A549 treated with ZK216348 at 1 μM for 4 hours (cell line): ENCODE data around the gene GUCY2C. TPM values are rescaled to one million over a fixed set of nuclear protein-coding genes. Genes with fewer than 3 reads are reported as not detected.

Source experiments
- total RNA-seq: library from RNA; stranded (reverse); fragments of 200-300 nt; extraction: Qiagen RNA extraction; gene quantifications from 5 replicates; pipeline ENCODE4 v1.2.3, GENCODE V29; 2022; ENCODE audit warnings: low read depth

The GUCY2C gene
- total RNA-seq: 0.12 TPM in 1 of 5 replicates, not detected in the others

DNA sequence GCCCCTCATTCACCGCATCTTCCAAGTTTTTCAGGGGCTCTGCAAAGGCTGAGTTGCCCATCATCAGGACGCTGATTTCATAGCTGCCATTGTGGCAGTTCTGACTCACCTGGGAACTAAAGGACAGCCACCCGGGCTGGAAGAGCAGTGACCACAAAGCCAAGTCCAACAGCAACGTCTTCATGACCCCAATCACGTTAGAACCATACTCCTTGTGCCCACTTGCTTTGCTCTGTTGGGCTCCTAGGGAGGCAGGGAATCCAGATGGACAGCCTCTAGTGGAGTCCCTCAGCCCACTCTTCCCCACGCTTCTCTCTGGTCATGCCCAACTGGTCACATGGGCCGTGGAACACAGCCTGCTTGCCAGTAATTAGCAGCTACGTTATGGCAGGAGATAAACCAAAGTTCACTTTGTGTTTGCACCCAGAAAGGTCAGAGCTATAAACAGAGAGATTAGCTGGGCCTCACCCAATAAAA is at the start of gene GUCY2C:
Gene GUCY2C (minus strand): TSS at position 335 of the 477 bp plus-strand sequence. CDS start 151 bp downstream, at position 184.

DNA sequence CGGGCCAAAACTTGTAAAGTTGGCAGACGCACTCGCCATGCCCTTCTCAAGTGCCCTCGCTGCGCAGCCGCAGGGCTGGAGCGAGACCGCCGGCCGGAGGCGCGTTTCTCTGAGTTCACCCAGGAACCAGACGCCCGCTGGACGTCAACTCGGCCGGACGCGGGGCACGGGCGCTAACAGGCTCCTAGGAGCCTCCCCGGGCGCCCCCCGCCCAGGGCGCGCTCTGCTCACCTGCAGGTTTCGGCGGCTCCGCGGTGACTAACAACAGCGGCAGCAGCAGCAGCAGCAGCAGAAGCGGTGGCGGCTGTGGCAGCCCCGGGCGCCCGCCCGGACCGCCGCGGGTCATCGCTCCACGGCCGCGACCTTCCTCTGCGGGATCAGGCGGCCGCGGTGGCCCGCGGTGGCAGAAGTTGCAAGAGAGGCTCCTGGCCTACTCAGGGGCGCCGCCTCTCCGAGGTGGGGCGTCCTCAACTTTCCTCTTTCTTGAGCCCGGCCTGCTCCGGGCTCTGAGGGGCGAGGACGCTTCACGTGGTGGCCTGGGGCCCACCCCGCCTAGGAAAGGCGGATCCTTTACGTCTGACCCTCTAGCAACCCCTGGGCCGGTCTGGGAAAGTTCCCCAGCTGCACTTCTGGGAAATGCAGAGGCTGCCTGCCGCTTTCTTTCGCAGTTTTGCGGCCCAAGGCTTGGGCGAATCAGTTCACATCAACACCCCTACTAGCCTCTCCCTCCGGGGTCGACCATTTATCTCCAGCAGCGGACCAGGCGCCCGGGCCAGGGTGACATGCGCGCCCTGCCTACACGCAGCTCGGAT is 128.8 kb downstream of the GUCY2C start, which contains the start of gene PLBD1:
Gene PLBD1 (minus strand): TSS at position 533 of the 812 bp plus-strand sequence. CDS start 187 bp downstream, at position 346.

Other genes with a start within 250 kb of the GUCY2C start
- gene PLBD1, start 128.7 kb downstream of the GUCY2C start, total RNA-seq: 4.1 to 6.1 TPM (median 5.3 TPM) in 5 replicates
- gene WBP11, start 106.9 kb upstream of the GUCY2C start, total RNA-seq: 45.5 to 70.9 TPM (median 48.0 TPM) in 5 replicates
- 1.3 to 2.1 TPM (median 1.7 TPM) in 5 replicates for gene C12orf60, start 107.1 kb upstream of the GUCY2C start, total RNA-seq
- gene SMCO3, start 117.6 kb upstream of the GUCY2C start, total RNA-seq: not detected in 5 replicates
- gene ART4, start 146.9 kb upstream of the GUCY2C start, total RNA-seq: not detected in 5 replicates
- gene MGP, start 189.3 kb upstream of the GUCY2C start, total RNA-seq: 0.45 TPM in 1 of 5 replicates, not detected in the others
- not detected in 5 replicates for gene ERP27, start 241.9 kb upstream of the GUCY2C start, total RNA-seq